ENCODE measurements around the gene RPS3. TPM values are rescaled to one million over a fixed set of nuclear protein-coding genes. Genes with fewer than 3 reads are reported as not detected.

Gene RPS3
- total and polyA plus RNA-seq, 2 donors (not counting 1 experiment from before 2014, with no cell fraction given) = 3,389 to 3,642 TPM

- H3K36me3 ChIP-seq (replicated peaks in 1 of 2; ENCODE audit: control extremely low read depth in 1 of 2, control insufficient read depth in 1 of 2, extremely low read depth in 1 of 2, insufficient read depth in 2 of 2, low read length in 1 of 2) = no peaks in the 10 kb centered on the region
- H3K27ac Mint-ChIP-seq = no peak overlapping the region
- no peak overlapping the region for H2AFZ ChIP-seq (ENCODE audit: insufficient read depth, low read depth, low read length, poor library complexity, severe bottlenecking)
- 49% methylated on average over 9 of the region's 16 CpGs for WGBS (ENCODE audit: insufficient coverage)
- ChIA-PET POLR2A (no interaction called here), CTCF (interaction anchor here (1.2 to 1.6 kb wide), 3 partner anchors 18 to 100 kb away, joined by 3 to 5 read pairs (median 4); no protein-coding TSS in a partner anchor)
- no peaks in the 10 kb centered on the region for H4K20me1 ChIP-seq (ENCODE audit: control insufficient read depth, insufficient read depth, low read length, poor library complexity, severe bottlenecking)
- intact Hi-C loops (cut with micrococcal nuclease) = loop anchor here (2.0 kb wide), 1 partner anchor 31 kb away; no protein-coding TSS in a partner anchor
- H3K4me3 Mint-ChIP-seq = peak overlapping the region; percentile 85
- H3K9ac ChIP-seq (ENCODE audit: low read length) = no peak overlapping the region
- no peak overlapping the region for H3K27ac ChIP-seq (ENCODE audit: low read length in 2 of 2)
- peaks cover 48% of the 10 kb centered on the region for H3K27me3 Mint-ChIP-seq
- H3K9me3 Mint-ChIP-seq (ENCODE audit: insufficient read depth) = no peaks in the 10 kb centered on the region
- peaks cover 22 to 28% of the 10 kb centered on the region in 2 donors for H3K4me1 ChIP-seq (ENCODE audit: control insufficient read depth in 2 of 2, insufficient read depth in 2 of 2, low read length in 2 of 2)
- H3K9me3 ChIP-seq (ENCODE audit: control extremely low read depth in 1 of 3, control insufficient read depth in 2 of 3, insufficient read depth in 1 of 3, low read length in 2 of 3) = peaks cover 0 to 11% (median 0%) of the 10 kb centered on the region in 3 donors
- H3K27me3 ChIP-seq (replicated peaks in 1 of 4; ENCODE audit: control extremely low read depth in 1 of 4, control insufficient read depth in 3 of 4, insufficient read depth in 4 of 4, low read length in 3 of 4) = peaks cover 0 to 67% (median 28%) of the 10 kb centered on the region in 4 experiments
- DNase-seq (no peak), ATAC-seq (ENCODE audit: low read depth) (no peak)
- H3K4me3 ChIP-seq (ENCODE audit: control extremely low read depth in 1 of 5, extremely low read depth in 1 of 5, insufficient read depth in 1 of 5, low read depth in 2 of 5, low read length in 4 of 5) = no peak overlapping the region
- H3K79me2 ChIP-seq (ENCODE audit: control insufficient read depth, insufficient read depth, low read length) = no peaks in the 10 kb centered on the region
- no peak overlapping the region for H3K4me2 ChIP-seq (replicated peaks; ENCODE audit: low read depth, low read length, poor library complexity, severe bottlenecking)
- TF ChIP-seq CTCF (IDR thresholded peaks at IDR 0.05) (no peak), EZH2 (IDR thresholded peaks at IDR 0.05; ENCODE audit: borderline replicate concordance, insufficient read depth, low read depth, low read length, poor library complexity, severe bottlenecking) (no peak)
- H3K4me1 Mint-ChIP-seq = peaks cover 26% of the 10 kb centered on the region
Measured at GRCh38 chr11:75431533-75432525, 32.5 kb downstream of the RPS3 start.

- Histone ChIP-seq H3K79me2 (ENCODE audit: control insufficient read depth, insufficient read depth, low read length) (no peaks in the 10 kb centered on the region), H3K4me1 (ENCODE audit: control insufficient read depth in 2 of 2, insufficient read depth in 2 of 2, low read length in 2 of 2) (peaks cover 22 to 24% of the 10 kb centered on the region in 2 donors), H3K27me3 (replicated peaks in 1 of 4; ENCODE audit: control extremely low read depth in 1 of 4, control insufficient read depth in 3 of 4, insufficient read depth in 4 of 4, low read length in 3 of 4) (peaks cover 0 to 58% (median 24%) of the 10 kb centered on the region in 4 experiments), H3K36me3 (replicated peaks in 1 of 2; ENCODE audit: control extremely low read depth in 1 of 2, control insufficient read depth in 1 of 2, extremely low read depth in 1 of 2, insufficient read depth in 2 of 2, low read length in 1 of 2) (no peaks in the 10 kb centered on the region), H3K27ac (ENCODE audit: low read length in 2 of 2) (no peak within 1 kb of the TSS), H2AFZ (ENCODE audit: insufficient read depth, low read depth, low read length, poor library complexity, severe bottlenecking) (no peak within 1 kb of the TSS), H3K9ac (ENCODE audit: low read length) (no peak within 1 kb of the TSS), H3K4me3 (ENCODE audit: control extremely low read depth in 1 of 5, extremely low read depth in 1 of 5, insufficient read depth in 1 of 5, low read depth in 2 of 5, low read length in 4 of 5) (no peak within 1 kb of the TSS), H3K9me3 (ENCODE audit: control extremely low read depth in 1 of 3, control insufficient read depth in 2 of 3, insufficient read depth in 1 of 3, low read length in 2 of 3) (peaks cover 0 to 11% (median 0%) of the 10 kb centered on the region in 3 donors), H4K20me1 (ENCODE audit: control insufficient read depth, insufficient read depth, low read length, poor library complexity, severe bottlenecking) (no peaks in the 10 kb centered on the region), H3K4me2 (replicated peaks; ENCODE audit: low read depth, low read length, poor library complexity, severe bottlenecking) (no peak within 1 kb of the TSS)
- H3K27ac Mint-ChIP-seq = peak within 1 kb of the TSS; percentile 46
- WGBS (ENCODE audit: insufficient coverage) = 39% methylated on average over 14 of the region's 14 CpGs
- no peaks in the 10 kb centered on the region for H3K9me3 Mint-ChIP-seq (ENCODE audit: insufficient read depth)
- ATAC-seq (ENCODE audit: low read depth) (no peak), DNase-seq (no peak)
- POLR2A ChIA-PET = no interaction called here
- intact Hi-C loops (cut with micrococcal nuclease) = no loop called here
- CTCF ChIA-PET = interaction anchor here (1.6 kb wide), 1 partner anchor 12 kb away, joined by 7 read pairs; no protein-coding TSS in a partner anchor
- H3K4me1 Mint-ChIP-seq = peaks cover 22% of the 10 kb centered on the region
- peak within 1 kb of the TSS; percentile 45 for H3K4me3 Mint-ChIP-seq
- peaks cover 41% of the 10 kb centered on the region for H3K27me3 Mint-ChIP-seq
- TF ChIP-seq CTCF (IDR thresholded peaks at IDR 0.05) (no peak), EZH2 (IDR thresholded peaks at IDR 0.05; ENCODE audit: borderline replicate concordance, insufficient read depth, low read depth, low read length, poor library complexity, severe bottlenecking) (no peak)
Measured at GRCh38 chr11:75432911-75433321, 33.6 kb downstream of the RPS3 start, which contains the start of gene KLHL35. Gene KLHL35, minus strand, starts transcription at chr11:75433203. Its CDS starts 2,574 bp downstream, at chr11:75430629.
